ENCODE data around the gene ATF7IP.

The ATF7IP gene

DNA sequence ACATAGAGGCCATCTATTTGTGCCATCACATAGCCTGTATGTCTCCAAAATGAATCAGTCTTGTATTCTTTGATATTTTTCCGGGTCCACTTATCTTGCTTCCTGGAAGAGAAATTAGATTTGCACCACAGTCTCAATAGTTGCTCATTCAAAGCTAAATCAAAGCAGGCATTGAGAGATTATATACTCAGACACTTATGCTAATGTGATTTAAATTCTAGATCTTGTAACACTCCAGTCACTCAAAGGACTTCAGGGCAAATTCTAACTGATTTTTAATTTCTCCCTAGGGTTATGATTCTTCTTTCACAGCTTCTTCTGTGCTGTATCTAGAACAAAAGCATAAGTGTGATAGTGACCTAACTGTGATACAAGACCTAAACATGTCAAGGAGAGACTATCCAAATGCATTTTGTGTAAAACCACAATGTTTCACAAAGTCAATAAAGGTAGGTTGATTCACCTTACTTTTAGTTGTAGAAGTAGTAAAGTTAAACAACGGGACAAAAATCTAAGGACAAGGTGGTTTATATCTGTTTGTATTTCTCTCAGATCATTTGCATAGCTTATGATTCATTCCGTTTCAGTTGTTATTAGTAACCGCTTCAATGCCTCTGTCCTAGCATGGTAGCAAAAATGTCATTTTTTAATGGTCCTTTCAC is 175.4 kb downstream of the ATF7IP start:
- Histone ChIP-seq H3K4me1 (ENCODE audit: control insufficient read depth, insufficient read depth, low read length, unreplicated experiment) (no peaks in the 10 kb centered on the region), H3K27me3 (ENCODE audit: insufficient read depth, low read length) (no peaks in the 10 kb centered on the region), H2AFZ (ENCODE audit: low read length, unreplicated experiment) (no peak overlapping the region), H3K36me3 (ENCODE audit: insufficient read depth, low read length) (no peaks in the 10 kb centered on the region), H3K4me3 (ENCODE audit: low read depth, low read length) (no peak overlapping the region), H3K27ac (ENCODE audit: low read depth, low read length) (no peak overlapping the region), H3K79me2 (ENCODE audit: control insufficient read depth, insufficient read depth, low read length, unreplicated experiment) (no peaks in the 10 kb centered on the region)

DNA sequence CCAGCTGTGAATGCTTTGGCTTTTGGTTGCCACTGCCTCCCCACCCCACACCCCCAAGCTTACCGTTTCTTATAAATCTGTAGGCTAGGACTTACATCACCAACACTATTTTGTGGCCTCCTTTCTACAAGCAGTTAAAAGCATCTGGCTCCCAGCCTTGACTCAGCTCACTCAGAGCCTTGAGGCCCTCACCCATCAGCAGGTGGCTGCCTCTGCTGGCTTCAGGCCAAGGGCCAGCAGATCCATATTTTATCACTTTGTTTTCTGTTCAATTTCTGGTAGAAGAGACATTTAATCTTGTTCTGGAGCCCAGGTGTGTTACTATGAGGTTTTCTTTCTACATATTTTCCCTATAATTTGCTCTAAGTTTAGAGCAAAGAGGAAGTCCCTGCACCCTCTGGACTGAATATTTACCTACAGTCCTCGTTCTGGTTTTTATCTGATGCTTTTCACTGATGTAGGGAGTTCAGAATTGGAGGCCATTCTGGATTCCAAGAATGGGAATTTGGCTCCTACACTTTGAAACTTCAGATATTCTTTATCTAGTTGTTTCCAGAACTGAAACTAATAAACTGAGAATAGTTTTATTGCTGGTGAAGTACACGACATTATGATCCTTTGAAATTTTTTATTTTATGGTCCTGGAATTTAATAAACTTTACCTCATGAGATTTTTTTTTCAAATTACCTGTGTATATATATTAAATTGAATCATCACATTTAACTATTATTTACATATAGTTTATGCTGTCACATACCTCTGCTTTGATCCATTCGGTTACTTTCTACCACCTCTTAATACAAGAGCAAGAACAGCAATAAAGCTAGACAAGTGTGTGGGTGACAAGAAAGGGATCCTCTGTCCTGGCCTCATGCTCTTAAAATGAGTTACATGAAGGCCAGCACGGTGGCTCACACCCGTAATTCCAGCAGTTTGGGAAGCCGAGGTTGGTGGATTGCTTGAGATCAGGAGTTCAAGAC is 180.0 kb downstream of the ATF7IP start:
- no peaks in the 10 kb centered on the region for H3K27me3 ChIP-seq (ENCODE audit: insufficient read depth, low read length)
- no peaks in the 10 kb centered on the region for H3K4me1 ChIP-seq (ENCODE audit: control insufficient read depth, insufficient read depth, low read length, unreplicated experiment)
- H3K27ac ChIP-seq (ENCODE audit: low read depth, low read length) = no peak overlapping the region
- no peak overlapping the region for H2AFZ ChIP-seq (ENCODE audit: low read length, unreplicated experiment)
- no peak overlapping the region for H3K4me3 ChIP-seq (ENCODE audit: low read depth, low read length)
- H3K36me3 ChIP-seq (ENCODE audit: insufficient read depth, low read length) = no peaks in the 10 kb centered on the region
- H3K79me2 ChIP-seq (ENCODE audit: control insufficient read depth, insufficient read depth, low read length, unreplicated experiment) = no peaks in the 10 kb centered on the region

GRCh38 chr12:14547571-14547970 is 182.1 kb downstream of the ATF7IP start:
- H3K27me3 ChIP-seq (ENCODE audit: insufficient read depth, low read length) = no peaks in the 10 kb centered on the region
- no peak overlapping the region for H3K4me3 ChIP-seq (ENCODE audit: low read depth, low read length)
- no peak overlapping the region for H2AFZ ChIP-seq (ENCODE audit: low read length, unreplicated experiment)
- H3K36me3 ChIP-seq (ENCODE audit: insufficient read depth, low read length) = no peaks in the 10 kb centered on the region
- H3K27ac ChIP-seq (ENCODE audit: low read depth, low read length) = no peak overlapping the region
- no peaks in the 10 kb centered on the region for H3K4me1 ChIP-seq (ENCODE audit: control insufficient read depth, insufficient read depth, low read length, unreplicated experiment)
- H3K79me2 ChIP-seq (ENCODE audit: control insufficient read depth, insufficient read depth, low read length, unreplicated experiment) = no peaks in the 10 kb centered on the region

GRCh38 chr12:14548609-14549008 is 183.1 kb downstream of the ATF7IP start:
- no peak overlapping the region for H3K4me3 ChIP-seq (ENCODE audit: low read depth, low read length)
- no peaks in the 10 kb centered on the region for H3K36me3 ChIP-seq (ENCODE audit: insufficient read depth, low read length)
- H2AFZ ChIP-seq (ENCODE audit: low read length, unreplicated experiment) = no peak overlapping the region
- no peaks in the 10 kb centered on the region for H3K4me1 ChIP-seq (ENCODE audit: control insufficient read depth, insufficient read depth, low read length, unreplicated experiment)
- H3K27me3 ChIP-seq (ENCODE audit: insufficient read depth, low read length) = no peaks in the 10 kb centered on the region
- no peaks in the 10 kb centered on the region for H3K79me2 ChIP-seq (ENCODE audit: control insufficient read depth, insufficient read depth, low read length, unreplicated experiment)
- no peak overlapping the region for H3K27ac ChIP-seq (ENCODE audit: low read depth, low read length)

All from ACC112 (cell line).